ENCODE measurements around the gene HIP1.

DNA sequence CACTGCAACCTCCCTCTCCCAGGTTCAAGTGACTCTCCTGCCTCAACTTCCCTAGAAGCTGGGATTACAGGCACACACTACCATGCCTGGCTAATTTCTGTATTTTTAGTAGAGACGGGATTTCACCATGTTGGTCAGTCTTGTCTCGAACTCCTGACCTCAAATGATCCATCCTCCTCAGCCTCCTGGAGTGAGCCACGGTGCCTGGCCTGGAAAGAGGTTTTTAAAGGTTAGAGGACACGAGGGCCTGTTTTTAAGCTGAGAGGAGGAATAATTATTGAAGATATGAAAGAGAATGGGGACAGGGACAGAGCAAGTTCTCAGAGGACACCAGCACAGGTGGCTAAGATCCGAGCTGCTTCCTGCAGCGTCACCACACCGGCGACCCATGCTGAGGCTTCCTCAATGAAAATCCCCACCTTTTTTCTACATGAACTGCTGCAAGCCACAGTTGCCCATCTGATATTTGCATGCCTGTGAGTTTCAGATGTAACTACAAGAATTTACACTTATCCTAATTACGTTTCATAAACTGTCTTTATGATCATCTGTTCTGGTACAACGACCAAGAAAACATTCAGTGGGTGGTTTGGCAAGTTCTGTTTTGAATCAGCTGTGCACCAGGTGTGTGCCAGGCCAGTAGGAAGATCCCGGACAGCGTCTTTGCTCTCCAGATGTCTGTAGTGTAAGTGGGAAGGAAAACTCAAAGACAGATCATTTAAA is 76.0 kb downstream of the HIP1 start:
- TF ChIP-seq CTCF (IDR thresholded peaks at IDR 0.05; ENCODE audit: low read depth, low read length) (no peak), POLR2A (IDR thresholded peaks at IDR 0.05; ENCODE audit: extremely low read depth, insufficient read length) (no peak), MAX (IDR thresholded peaks at IDR 0.05; ENCODE audit: low read depth, low read length) (no peak)
